HG02973 (cell line): ENCODE data around the gene KLHL29.
"Not testable (repeated sequence)": the region's sequence is repeated elsewhere in the genome, so short reads cannot be mapped to it uniquely, and the experiment has no call there.

ENCODE experiments used
- ATAC-seq: cut with Tn5 transposase; IDR thresholded peaks from one replicate; pipeline ENCODE4 v1.9.1; 2021; ENCODE audit warnings: moderate library complexity; ENCODE audit not compliant: unreplicated experiment

KLHL29 gene

GRCh38 chr2:23367760-23368159 lies 17.2 kb upstream of the KLHL29 start:
- no peak for ATAC-seq

DNA sequence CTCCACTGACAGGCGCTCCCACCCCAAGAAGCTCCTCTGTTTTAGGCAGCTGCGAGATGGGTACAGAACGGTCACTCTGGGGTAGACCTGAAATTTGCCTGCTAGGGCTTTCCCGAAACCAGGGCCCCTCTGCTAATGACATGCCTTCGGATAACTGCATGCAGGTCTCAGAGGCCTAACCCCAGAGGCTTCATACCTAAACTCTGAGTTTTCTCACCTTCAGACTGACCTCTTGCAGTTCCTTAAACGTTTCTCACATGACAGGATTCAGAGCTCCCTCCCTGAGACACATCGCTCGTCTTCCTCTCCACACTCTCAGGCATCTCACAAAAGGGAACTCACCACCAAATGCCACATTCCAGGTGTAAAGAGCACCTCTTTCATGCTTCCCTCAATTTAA lies 11.3 kb upstream of the KLHL29 start:
- ATAC-seq: no peak

- ATAC-seq: peak; percentile 65
These were observed 9.5 kb upstream of the KLHL29 start for GRCh38 chr2:23375448-23375847.

DNA sequence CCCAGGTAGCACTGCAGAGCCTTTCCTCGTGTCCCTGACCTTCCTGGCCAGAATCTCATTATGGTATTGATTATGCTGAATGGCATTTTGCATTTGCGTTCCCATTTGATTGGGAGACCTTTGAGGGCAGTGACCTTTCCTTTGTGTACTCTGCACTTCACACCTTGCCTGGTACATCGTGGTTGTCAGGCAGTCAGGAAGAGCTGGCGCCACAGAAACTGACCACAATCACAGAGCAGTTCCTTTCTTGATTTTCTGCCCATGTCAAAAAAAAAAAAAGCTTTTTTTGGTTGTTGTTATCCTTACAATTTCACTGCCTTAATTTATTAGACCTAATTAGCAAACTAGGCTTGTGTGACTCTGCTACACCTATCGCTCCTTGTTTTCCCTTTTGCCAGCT lies 8.9 kb upstream of the KLHL29 start:
- no peak for ATAC-seq

- no peak for ATAC-seq
These were observed 8.0 kb upstream of the KLHL29 start for GRCh38 chr2:23376972-23377371.

DNA sequence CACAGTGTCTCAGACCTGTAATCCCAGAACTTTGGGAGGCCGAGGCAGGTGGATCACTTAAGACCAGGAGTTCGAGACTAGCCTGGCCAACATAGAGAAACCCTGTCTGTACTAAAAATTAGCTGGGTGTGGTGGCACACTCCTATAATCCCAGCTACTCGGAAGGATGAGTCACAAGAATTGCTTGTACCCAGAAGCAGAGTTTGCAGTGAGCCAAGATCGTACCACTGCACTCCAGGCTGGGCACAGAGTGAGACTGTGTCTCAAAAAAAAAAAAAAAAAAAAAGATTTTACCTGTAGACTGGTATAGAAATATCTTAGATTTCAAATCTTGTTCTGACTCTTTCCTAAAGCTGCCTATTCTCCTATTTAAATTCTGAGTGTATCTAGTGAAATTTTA lies 7.2 kb upstream of the KLHL29 start:
- ATAC-seq: no peak

GRCh38 chr2:23378496-23378895 lies 6.5 kb upstream of the KLHL29 start:
- no peak for ATAC-seq

- ATAC-seq: peak; percentile 33
These were observed 5.7 kb upstream of the KLHL29 start for GRCh38 chr2:23379220-23379695.

DNA sequence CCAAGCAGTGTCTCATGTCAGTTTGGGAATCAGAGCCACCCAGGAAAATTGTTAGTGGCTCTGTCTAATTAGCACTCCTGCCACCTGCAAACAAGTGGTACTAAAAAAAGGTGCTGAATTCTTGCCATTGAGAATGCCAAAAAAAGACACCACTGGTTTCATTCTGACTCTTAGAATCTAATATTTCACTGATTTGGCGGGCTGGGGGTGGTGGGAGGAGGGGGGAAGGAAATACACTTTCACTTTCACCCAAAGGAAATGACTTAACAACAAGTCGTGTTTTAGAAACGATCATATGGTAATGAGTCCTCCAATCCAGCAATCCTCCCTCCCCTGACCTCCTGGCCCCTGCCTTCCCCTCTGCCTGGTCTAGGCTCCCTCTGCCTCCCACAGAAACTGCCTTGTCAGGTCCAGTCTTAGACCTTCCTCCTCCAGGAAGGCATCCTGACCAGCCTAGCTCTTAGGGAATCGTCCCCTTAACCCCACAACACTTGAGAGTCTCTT lies 4.4 kb upstream of the KLHL29 start:
- ATAC-seq: peak; percentile 47

DNA sequence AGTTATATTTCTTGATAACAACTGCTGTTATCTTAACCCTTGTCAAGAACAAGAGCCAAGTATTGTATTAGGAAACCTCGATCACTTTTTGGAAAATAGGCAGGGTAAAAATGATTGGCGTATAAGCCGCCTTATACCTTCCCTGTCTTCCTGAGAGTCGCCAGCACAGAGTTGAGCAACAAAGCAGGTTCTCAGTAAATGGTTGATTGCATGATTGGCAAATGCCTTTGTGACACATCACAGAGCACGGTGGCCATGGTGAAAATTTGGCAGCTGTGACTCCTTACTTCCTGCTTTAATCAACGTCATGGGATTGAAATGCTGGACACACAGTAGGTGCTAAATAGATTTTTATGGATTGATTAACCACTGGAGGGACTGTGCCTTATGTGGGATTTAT lies 3.9 kb upstream of the KLHL29 start:
- ATAC-seq: peak; percentile 25

DNA sequence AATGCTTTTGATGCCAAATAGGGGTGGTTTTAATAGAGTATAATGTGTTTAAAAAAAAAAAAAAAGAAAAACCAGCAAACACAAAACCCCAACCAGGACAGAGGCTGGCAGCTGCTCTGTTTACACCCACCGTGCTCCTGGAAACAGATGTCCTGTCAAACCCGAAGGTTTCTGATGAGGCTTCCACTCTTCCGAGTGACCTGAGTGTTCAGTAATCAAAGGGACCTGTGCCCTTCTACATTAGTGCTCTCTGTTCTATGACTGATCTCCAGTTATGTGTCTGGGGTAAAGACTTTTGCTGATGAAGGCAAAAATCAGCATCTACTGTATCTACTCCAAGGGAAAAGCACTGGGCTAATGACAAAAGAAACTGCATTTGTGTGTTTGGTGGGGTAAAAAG lies 3.5 kb upstream of the KLHL29 start:
- ATAC-seq: no peak

- no peak for ATAC-seq
These were observed 1.9 kb upstream of the KLHL29 start for GRCh38 chr2:23383100-23383499.

GRCh38 chr2:23385351-23385747 lies 370 bp downstream of the KLHL29 start:
- peak; percentile 30 for ATAC-seq

- ATAC-seq: peak; percentile 12
These were observed 864 bp downstream of the KLHL29 start for GRCh38 chr2:23385748-23386338.

GRCh38 chr2:23386339-23387220 lies 1.6 kb downstream of the KLHL29 start:
- no peak for ATAC-seq

DNA sequence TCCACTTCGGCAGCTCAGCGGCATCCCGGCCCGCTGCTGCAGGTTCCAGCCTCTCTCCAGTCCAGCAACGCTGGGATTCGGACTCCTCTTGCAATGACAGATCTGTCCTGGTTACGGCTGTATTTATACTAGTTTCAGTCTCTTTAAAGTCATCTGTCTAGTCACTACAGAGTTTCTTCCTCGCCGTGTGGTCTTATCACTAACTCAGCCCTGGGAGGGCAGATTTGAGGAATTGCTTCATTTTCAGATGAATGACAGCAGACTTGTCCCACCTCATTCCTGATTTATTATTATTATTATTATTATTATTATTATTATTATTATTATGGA lies 2.2 kb downstream of the KLHL29 start:
- ATAC-seq: no peak

DNA sequence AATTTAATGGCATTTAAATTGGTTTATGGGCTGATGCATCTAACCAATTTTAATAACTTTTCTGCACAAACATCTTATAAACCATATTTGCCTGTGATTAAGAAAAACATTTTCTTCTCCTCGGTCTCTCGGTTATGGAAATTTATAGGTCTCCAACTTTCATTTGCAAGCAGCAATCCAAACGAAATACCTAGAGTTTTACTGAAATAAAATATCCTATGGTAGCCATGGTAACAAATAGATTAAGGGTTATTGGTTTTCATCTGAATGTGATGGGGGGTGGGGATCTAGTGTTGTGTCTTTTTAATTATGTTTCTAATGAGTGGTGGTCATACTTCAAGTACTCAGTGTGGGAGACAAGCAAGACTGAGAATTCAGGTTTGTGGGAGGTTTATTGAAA lies 2.9 kb downstream of the KLHL29 start:
- no peak for ATAC-seq

- ATAC-seq: no peak
These were observed 3.3 kb downstream of the KLHL29 start for GRCh38 chr2:23388294-23388693.

- no peak for ATAC-seq
These were observed 4.0 kb downstream of the KLHL29 start for GRCh38 chr2:23388756-23389514.

DNA sequence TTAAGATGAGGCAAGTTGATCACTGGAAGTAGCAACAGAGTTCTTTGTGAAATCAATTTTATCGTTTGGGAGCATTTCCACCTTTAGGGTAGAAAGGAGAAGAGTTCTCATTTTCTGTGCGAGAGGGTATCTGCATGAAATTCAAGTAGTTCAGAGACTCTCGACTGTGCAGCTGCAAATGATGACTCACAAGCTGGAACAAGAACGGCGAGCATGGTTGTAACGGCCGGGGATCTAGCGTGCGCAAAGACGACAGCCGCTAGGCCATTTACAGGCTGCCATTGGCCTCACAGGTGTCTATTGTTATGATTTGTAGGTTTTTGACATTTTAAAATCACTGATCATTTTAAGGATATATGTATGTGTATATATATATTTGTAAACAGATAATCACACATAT lies 5.2 kb downstream of the KLHL29 start:
- no peak for ATAC-seq

DNA sequence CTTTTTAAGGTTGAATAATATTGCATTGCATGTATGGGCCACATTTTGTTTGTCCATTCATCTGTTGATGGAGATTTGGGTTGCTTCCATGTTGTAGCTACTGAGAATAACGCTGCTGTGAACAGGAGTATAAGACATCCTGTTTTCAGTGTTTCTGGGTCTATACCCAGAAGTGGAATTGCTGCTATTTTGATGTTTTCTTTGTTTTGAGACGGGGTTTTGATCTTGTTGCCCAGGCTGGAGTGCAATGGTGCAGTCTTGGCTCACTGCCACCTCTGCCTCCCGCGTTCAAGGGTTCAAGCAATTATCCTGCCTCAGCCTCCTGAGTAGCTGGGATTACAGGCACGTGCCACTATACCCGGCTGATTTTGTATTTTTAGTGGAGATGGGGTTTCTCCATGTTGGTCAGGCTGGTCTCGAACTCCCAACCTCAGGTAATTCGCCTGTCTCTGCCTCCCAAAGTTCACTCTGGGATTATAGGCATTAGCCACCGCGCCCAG lies 6.3 kb downstream of the KLHL29 start:
- ATAC-seq: not testable (repeated sequence)
